GM18517 (cell line): ENCODE measurements around the gene SEC14L6.

ENCODE experiments used
- ATAC-seq: cut with Tn5 transposase; IDR thresholded peaks from one replicate; pipeline ENCODE4 v1.9.1; 2021; ENCODE audit warnings: mild to moderate bottlenecking, moderate library complexity; ENCODE audit not compliant: unreplicated experiment

Gene SEC14L6

GRCh38 chr22:30500628-30501027 is 45.9 kb downstream of the SEC14L6 start:
- ATAC-seq, result no peak

GRCh38 chr22:30497466-30498150 is 48.9 kb downstream of the SEC14L6 start:
- ATAC-seq, result no peak

GRCh38 chr22:30495041-30495784 is 51.3 kb downstream of the SEC14L6 start:
- ATAC-seq, result no peak

- no peak for ATAC-seq
Observed at GRCh38 chr22:30492144-30492543, 54.4 kb downstream of the SEC14L6 start.

GRCh38 chr22:30491381-30491780 is 55.2 kb downstream of the SEC14L6 start:
- no peak for ATAC-seq

GRCh38 chr22:30490399-30490798 is 56.1 kb downstream of the SEC14L6 start:
- no peak for ATAC-seq

GRCh38 chr22:30488121-30488520 is 58.4 kb downstream of the SEC14L6 start:
- ATAC-seq, result no peak

GRCh38 chr22:30486661-30487115 is 59.9 kb downstream of the SEC14L6 start:
- ATAC-seq, result no peak

GRCh38 chr22:30486118-30486517 is 60.4 kb downstream of the SEC14L6 start:
- no peak for ATAC-seq

GRCh38 chr22:30485362-30485988 is 61.1 kb downstream of the SEC14L6 start:
- ATAC-seq, result no peak

GRCh38 chr22:30483169-30483568 is 63.4 kb downstream of the SEC14L6 start:
- ATAC-seq, result no peak

GRCh38 chr22:30481711-30482110 is 64.8 kb downstream of the SEC14L6 start:
- no peak for ATAC-seq

- ATAC-seq, result no peak
Observed at GRCh38 chr22:30479981-30480380, 66.6 kb downstream of the SEC14L6 start.

GRCh38 chr22:30474683-30475424 is 71.7 kb downstream of the SEC14L6 start:
- ATAC-seq, result no peak

- no peak for ATAC-seq
Observed at GRCh38 chr22:30474121-30474520, 72.4 kb downstream of the SEC14L6 start.

- no peak for ATAC-seq
Observed at GRCh38 chr22:30472994-30473720, 73.4 kb downstream of the SEC14L6 start.
